ENCODE results near the gene MOB3A. TPM values are rescaled to one million over a fixed set of nuclear protein-coding genes. Genes with fewer than 3 reads are reported as not detected.

MOB3A gene
- total and polyA plus RNA-seq, 9 of the 15 experiments (the other 6 are each of a cell fraction or from before 2014, with no cell fraction given), result 1.1 to 24.1 (median 6.0) TPM

- TF ChIP-seq SMAD1 (IDR thresholded peaks at IDR 0.05; ENCODE audit: low read depth, low read length, partially characterized antibody), result peak; percentile 90
- no peak for TF ChIP-seq ZNF165 (CRISPR knock-in tag; IDR thresholded peaks at IDR 0.05; ENCODE audit: borderline replicate concordance)
- TF ChIP-seq ZZZ3 (IDR thresholded peaks at IDR 0.05), result no peak
- TF ChIP-seq ZNF408 (CRISPR knock-in tag; IDR thresholded peaks at IDR 0.05; ENCODE audit: low read depth), result no peak
- no peak for TF ChIP-seq ZNF778 (CRISPR knock-in tag; IDR thresholded peaks at IDR 0.05)
- no peak for TF ChIP-seq PRMT5 (CRISPR knock-in tag; IDR thresholded peaks at IDR 0.05)
- TF ChIP-seq NELFE (IDR thresholded peaks at IDR 0.05; ENCODE audit: insufficient read depth, insufficient read length), result no peak
- TF ChIP-seq ZNF76 (CRISPR knock-in tag; IDR thresholded peaks at IDR 0.05; ENCODE audit: borderline replicate concordance), result no peak; the same call in 1 of the 2 replicates
- no peak for TF ChIP-seq TBP (optimal IDR thresholded peaks at IDR 0.05; ENCODE audit: low read depth, low read length)
- peak in 1 of 2 experiments; percentile 34; a peak in 1 of 4 replicates for TF ChIP-seq HDAC1 (IDR thresholded peaks at IDR 0.05)
- TF ChIP-seq TFAP4 (CRISPR knock-in tag; IDR thresholded peaks at IDR 0.05; ENCODE audit: borderline replicate concordance), result peak; percentile 65; the same call in 1 of the 2 replicates
- TF ChIP-seq FIP1L1 (IDR thresholded peaks at IDR 0.05; ENCODE audit: low read depth, low read length, poor library complexity, severe bottlenecking), result no peak
- TF ChIP-seq ZC3H8 (IDR thresholded peaks at IDR 0.05), result no peak
- TF ChIP-seq KDM5B (IDR thresholded peaks at IDR 0.05; ENCODE audit: insufficient replicate concordance, low read depth, low read length), result no peak
- no peak for TF ChIP-seq KLF6 (CRISPR knock-in tag; IDR thresholded peaks at IDR 0.05; ENCODE audit: borderline replicate concordance)
- no peak for TF ChIP-seq KLF13 (tag; IDR thresholded peaks at IDR 0.05; ENCODE audit: borderline replicate concordance, low read depth)
- TF ChIP-seq KLF10 (CRISPR knock-in tag; IDR thresholded peaks at IDR 0.05), result no peak
- TF ChIP-seq HINFP (tag; conservative IDR thresholded peaks at IDR 0.05; ENCODE audit: low read depth), result no peak
- no peak for TF ChIP-seq PYGO2 (tag; IDR thresholded peaks at IDR 0.05)
- no peak; a peak in 1 of 4 replicates for TF ChIP-seq ZMIZ1 (IDR thresholded peaks at IDR 0.05; ENCODE audit: low read depth in 2 of 2, low read length in 2 of 2)
These were observed 54.2 kb downstream of the MOB3A start (continued) for GRCh38 chr19:2041683-2042484.

Measured in K562 (cell line).